Panc1 (cell line): ENCODE results near the gene VPS41.

Source experiments
- SIN3A ChIP-seq: IDR thresholded peaks from 2 replicates; pipeline ENCODE4 v1.6.1; 2012; ENCODE audit warnings: low read depth, mild to moderate bottlenecking, low read length, moderate library complexity, borderline replicate concordance; ENCODE audit not compliant: insufficient read depth
- TF ChIP-seq, protein P1 (sequence below): fragments of 450-650 bp; IDR thresholded peaks from 2 replicates; pipeline ENCODE4 v1.5.1; 2017; ENCODE audit warnings: mild to moderate bottlenecking

DNA sequence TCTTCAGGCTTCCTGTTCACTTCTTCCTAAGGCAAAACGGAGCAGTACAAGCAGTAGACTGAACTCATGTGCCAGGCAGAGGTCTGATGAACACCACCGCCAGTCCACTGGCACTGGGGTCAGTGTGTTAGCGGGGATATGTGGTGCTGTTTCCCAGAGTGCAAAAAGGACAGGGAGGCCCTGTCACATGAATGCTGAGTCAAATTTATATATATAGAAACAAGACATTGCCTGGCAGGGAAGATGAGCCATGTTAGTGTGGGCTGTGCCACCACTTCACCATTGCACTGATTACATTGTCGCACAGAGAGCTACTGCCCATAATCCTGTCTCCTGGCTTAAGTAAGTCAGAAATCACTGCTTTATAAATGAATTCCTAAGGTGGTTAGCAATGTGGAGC lies 155.6 kb downstream of the VPS41 start:
- TF ChIP-seq, protein P1, sequence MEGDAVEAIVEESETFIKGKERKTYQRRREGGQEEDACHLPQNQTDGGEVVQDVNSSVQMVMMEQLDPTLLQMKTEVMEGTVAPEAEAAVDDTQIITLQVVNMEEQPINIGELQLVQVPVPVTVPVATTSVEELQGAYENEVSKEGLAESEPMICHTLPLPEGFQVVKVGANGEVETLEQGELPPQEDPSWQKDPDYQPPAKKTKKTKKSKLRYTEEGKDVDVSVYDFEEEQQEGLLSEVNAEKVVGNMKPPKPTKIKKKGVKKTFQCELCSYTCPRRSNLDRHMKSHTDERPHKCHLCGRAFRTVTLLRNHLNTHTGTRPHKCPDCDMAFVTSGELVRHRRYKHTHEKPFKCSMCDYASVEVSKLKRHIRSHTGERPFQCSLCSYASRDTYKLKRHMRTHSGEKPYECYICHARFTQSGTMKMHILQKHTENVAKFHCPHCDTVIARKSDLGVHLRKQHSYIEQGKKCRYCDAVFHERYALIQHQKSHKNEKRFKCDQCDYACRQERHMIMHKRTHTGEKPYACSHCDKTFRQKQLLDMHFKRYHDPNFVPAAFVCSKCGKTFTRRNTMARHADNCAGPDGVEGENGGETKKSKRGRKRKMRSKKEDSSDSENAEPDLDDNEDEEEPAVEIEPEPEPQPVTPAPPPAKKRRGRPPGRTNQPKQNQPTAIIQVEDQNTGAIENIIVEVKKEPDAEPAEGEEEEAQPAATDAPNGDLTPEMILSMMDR: no peak
- TF ChIP-seq SIN3A: no peak
